IMR-90 (cell line): ENCODE data around the gene GIMAP8.

Experiments
- POLR2A ChIP-seq: IDR thresholded peaks from 2 replicates; pipeline ENCODE4 v1.6.1; 2012; ENCODE audit warnings: mild to moderate bottlenecking, low read depth, low read length
- TF ChIP-seq, protein P1 (sequence below): conservative IDR thresholded peaks from 2 replicates; pipeline ENCODE4 v1.5.1; 2012; ENCODE audit warnings: mild to moderate bottlenecking, low read depth, low read length, improper control_type of control experiment

DNA sequence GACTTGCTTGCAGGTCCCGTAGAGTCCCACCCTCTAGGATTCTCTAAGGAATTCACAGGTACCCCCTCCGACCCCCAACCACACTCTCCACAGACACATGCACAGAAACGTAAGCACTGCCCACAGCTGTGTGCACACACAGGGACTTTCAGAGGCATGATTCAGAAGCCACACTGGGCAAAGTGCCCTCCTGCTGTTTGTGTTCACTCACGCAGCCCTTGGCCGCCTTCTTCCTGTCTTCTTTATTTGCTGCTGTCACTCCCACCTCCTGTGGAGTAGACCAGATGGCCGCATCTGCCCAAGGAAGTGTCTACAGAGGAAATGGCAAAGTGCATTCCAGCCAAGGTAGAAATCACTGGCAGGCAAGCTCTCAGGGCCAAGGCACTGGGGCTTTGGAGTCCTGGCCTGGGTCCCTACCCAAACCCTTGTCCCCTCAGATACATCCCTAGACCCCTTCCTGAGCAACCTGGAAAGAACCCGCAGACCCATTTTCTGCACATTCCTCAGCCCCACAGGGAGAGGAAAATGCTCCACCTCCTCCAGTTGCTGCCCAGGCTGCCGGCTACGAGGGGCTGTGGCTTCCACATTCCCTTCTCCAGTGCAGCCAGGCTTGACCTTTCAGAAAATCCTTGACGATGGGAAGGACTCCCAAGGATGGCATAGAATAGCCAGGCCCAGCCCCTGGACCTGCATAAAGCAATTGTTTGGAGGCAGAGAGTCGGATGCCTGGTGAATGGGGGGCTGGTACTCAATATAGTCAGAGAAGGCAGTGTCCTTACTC lies 21.6 kb upstream of the GIMAP8 start:
- TF ChIP-seq, protein P1, sequence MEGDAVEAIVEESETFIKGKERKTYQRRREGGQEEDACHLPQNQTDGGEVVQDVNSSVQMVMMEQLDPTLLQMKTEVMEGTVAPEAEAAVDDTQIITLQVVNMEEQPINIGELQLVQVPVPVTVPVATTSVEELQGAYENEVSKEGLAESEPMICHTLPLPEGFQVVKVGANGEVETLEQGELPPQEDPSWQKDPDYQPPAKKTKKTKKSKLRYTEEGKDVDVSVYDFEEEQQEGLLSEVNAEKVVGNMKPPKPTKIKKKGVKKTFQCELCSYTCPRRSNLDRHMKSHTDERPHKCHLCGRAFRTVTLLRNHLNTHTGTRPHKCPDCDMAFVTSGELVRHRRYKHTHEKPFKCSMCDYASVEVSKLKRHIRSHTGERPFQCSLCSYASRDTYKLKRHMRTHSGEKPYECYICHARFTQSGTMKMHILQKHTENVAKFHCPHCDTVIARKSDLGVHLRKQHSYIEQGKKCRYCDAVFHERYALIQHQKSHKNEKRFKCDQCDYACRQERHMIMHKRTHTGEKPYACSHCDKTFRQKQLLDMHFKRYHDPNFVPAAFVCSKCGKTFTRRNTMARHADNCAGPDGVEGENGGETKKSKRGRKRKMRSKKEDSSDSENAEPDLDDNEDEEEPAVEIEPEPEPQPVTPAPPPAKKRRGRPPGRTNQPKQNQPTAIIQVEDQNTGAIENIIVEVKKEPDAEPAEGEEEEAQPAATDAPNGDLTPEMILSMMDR = no peak
- no peak for TF ChIP-seq POLR2A
